ENCODE measurements around the gene WRNIP1.

The WRNIP1 gene

DNA sequence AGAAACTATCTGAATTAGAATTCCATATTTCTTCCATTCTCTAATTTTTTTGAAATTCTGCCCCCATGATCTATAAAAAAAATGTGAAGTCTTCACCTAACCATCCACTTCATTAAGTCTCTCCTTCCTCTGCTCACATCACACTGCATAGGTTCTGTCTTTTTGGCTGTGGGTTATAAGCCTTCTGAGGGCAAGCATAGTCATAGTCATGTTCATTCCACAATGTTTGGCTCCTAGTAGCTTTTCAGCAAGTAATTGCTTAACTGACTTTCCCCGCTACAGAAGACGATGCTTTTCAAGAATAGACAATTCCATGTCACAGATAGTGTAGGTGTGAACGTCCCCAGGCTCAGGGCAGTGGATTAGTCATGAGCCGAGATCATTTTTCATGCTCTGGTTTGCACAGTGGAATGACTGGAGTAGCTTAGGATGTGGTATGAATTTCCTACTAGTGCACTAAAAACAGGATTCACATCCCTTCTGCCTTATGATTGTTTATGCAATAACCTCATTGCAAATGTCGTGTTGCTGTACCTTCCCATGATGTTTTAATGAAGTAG lies 29.1 kb downstream of the WRNIP1 start:
- DNase-seq: no peak
- WGBS (ENCODE audit: insufficient coverage): 100% methylated on average over 2 of the region's 5 CpGs
- peaks cover 23 to 86% (median 81%) of the 10 kb centered on the region in 4 experiments for H3K4me1 ChIP-seq (ENCODE audit: control extremely low read depth in 1 of 4, control insufficient read depth in 4 of 4, insufficient read depth in 4 of 4, low read length in 3 of 4)
- peaks cover 0 to 2% (median 0%) of the 10 kb centered on the region in 4 experiments for H3K36me3 ChIP-seq (ENCODE audit: control insufficient read depth in 4 of 4, insufficient read depth in 4 of 4, low read length in 3 of 4)
- no peaks in the 10 kb centered on the region for H3K27me3 ChIP-seq (replicated peaks in 2 of 5; ENCODE audit: control insufficient read depth in 4 of 5, insufficient read depth in 5 of 5, low read length in 4 of 5)
- ChIA-PET POLR2A (interaction anchor here (1.5 kb wide), 1 partner anchor 47 kb away, joined by 13 read pairs; the partner anchor contains the start of gene SERPINB1), CTCF (interaction anchor here (0.9 to 6.7 kb wide), 15 partner anchors 10 to 180 kb away, joined by 3 to 116 read pairs (median 5); partner anchors contain the start of gene SERPINB1)
- H3K9me3 ChIP-seq (ENCODE audit: control extremely low read depth in 1 of 5, control insufficient read depth in 4 of 5, insufficient read depth in 2 of 5, low read depth in 1 of 5, low read length in 4 of 5): no peaks in the 10 kb centered on the region
- peak overlapping the region in 1 of 2 experiments; percentile 76 for H3K27ac ChIP-seq (ENCODE audit: insufficient read depth in 1 of 2, low read depth in 1 of 2, low read length in 2 of 2, poor library complexity in 1 of 2, severe bottlenecking in 2 of 2)
- H3K4me3 ChIP-seq (ENCODE audit: control insufficient read depth in 1 of 7, extremely low read depth in 1 of 7, insufficient read depth in 4 of 7, low read depth in 2 of 7, low read length in 6 of 7): peak overlapping the region in 1 of 7 experiments; percentile 29

DNA sequence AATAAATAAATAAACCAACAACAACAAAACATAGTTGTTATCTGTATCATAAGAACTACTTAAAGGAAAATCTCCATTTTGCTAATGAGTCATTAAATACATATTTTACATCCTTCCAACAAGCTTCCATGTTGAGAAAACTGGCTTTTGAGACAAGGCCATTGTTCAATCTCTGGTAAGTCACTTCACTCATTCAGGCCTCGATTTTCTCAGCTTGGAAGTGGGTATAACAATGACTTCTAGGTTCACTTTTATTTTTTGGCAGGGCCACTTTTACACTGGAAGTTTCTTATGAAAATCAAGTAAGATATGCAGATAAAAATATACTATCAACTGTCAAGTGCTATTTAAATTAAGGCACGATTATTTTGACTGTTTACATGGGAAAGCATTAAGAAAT lies 30.0 kb downstream of the WRNIP1 start:
- no CpG with 5 or more reads among the region's 2 CpGs for WGBS (ENCODE audit: insufficient coverage)
- CTCF ChIA-PET: interaction anchor here (0.7 to 4.3 kb wide), 6 partner anchors 13 to 57 kb away, joined by 3 to 31 read pairs (median 6); partner anchors contain the start of gene SERPINB1
- H3K27me3 ChIP-seq (replicated peaks in 2 of 5; ENCODE audit: control insufficient read depth in 4 of 5, insufficient read depth in 5 of 5, low read length in 4 of 5): no peaks in the 10 kb centered on the region
- peaks cover 27 to 90% (median 87%) of the 10 kb centered on the region in 4 experiments for H3K4me1 ChIP-seq (ENCODE audit: control extremely low read depth in 1 of 4, control insufficient read depth in 4 of 4, insufficient read depth in 4 of 4, low read length in 3 of 4)
- H3K36me3 ChIP-seq (ENCODE audit: control insufficient read depth in 4 of 4, insufficient read depth in 4 of 4, low read length in 3 of 4): no peaks in the 10 kb centered on the region
- no peak overlapping the region for H3K4me3 ChIP-seq (ENCODE audit: control insufficient read depth in 1 of 7, extremely low read depth in 1 of 7, insufficient read depth in 4 of 7, low read depth in 2 of 7, low read length in 6 of 7)
- no peak for DNase-seq
- no peak overlapping the region for H3K27ac ChIP-seq (ENCODE audit: insufficient read depth in 1 of 2, low read depth in 1 of 2, low read length in 2 of 2, poor library complexity in 1 of 2, severe bottlenecking in 2 of 2)
- POLR2A ChIA-PET: interaction anchor here (0.8 to 1.0 kb wide), 2 partner anchors 25 to 46 kb away, joined by 3 to 4 read pairs; partner anchors contain the start of gene SERPINB1
- no peaks in the 10 kb centered on the region for H3K9me3 ChIP-seq (ENCODE audit: control extremely low read depth in 1 of 5, control insufficient read depth in 4 of 5, insufficient read depth in 2 of 5, low read depth in 1 of 5, low read length in 4 of 5)

DNA sequence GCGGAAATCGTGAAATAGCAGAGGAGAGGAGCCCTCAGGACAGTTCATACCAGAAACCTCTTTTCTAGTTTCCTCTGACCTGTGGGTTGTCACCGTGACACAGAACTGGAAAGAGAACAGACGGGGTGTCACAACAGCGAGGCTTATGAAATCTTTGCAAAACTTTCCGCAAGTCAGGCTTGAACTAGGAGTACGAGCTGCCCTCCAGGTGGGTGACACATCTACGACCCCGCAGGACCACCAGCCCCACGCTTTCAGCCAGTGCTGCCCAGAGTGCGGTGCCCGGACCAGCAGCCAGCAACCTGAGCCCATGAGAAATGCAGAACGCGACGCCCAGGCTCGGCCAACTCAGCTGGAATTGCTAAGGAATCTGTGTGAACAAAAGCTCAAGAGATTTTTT lies 30.8 kb downstream of the WRNIP1 start:
- H3K27me3 ChIP-seq (replicated peaks in 2 of 5; ENCODE audit: control insufficient read depth in 4 of 5, insufficient read depth in 5 of 5, low read length in 4 of 5): no peaks in the 10 kb centered on the region
- H3K27ac ChIP-seq (ENCODE audit: insufficient read depth in 1 of 2, low read depth in 1 of 2, low read length in 2 of 2, poor library complexity in 1 of 2, severe bottlenecking in 2 of 2): peak overlapping the region; percentile 9 to 29
- 94% methylated on average over 14 of the region's 16 CpGs for WGBS (ENCODE audit: insufficient coverage)
- ChIA-PET POLR2A (interaction anchor here (0.8 to 2.5 kb wide), 3 partner anchors 24 to 46 kb away, joined by 3 to 11 read pairs (median 4); partner anchors contain the start of gene SERPINB1), CTCF (interaction anchor here (0.5 to 4.3 kb wide), 8 partner anchors 12 to 72 kb away, joined by 3 to 31 read pairs (median 6); partner anchors contain the start of gene SERPINB1)
- no peaks in the 10 kb centered on the region for H3K9me3 ChIP-seq (ENCODE audit: control extremely low read depth in 1 of 5, control insufficient read depth in 4 of 5, insufficient read depth in 2 of 5, low read depth in 1 of 5, low read length in 4 of 5)
- H3K4me1 ChIP-seq (ENCODE audit: control extremely low read depth in 1 of 4, control insufficient read depth in 4 of 4, insufficient read depth in 4 of 4, low read length in 3 of 4): peaks cover 28 to 89% (median 87%) of the 10 kb centered on the region in 4 experiments
- H3K4me3 ChIP-seq (ENCODE audit: control insufficient read depth in 1 of 7, extremely low read depth in 1 of 7, insufficient read depth in 4 of 7, low read depth in 2 of 7, low read length in 6 of 7): no peak overlapping the region
- peak in 1 of 3 donors; percentile 39 for DNase-seq
- H3K36me3 ChIP-seq (ENCODE audit: control insufficient read depth in 4 of 4, insufficient read depth in 4 of 4, low read length in 3 of 4): no peaks in the 10 kb centered on the region

DNA sequence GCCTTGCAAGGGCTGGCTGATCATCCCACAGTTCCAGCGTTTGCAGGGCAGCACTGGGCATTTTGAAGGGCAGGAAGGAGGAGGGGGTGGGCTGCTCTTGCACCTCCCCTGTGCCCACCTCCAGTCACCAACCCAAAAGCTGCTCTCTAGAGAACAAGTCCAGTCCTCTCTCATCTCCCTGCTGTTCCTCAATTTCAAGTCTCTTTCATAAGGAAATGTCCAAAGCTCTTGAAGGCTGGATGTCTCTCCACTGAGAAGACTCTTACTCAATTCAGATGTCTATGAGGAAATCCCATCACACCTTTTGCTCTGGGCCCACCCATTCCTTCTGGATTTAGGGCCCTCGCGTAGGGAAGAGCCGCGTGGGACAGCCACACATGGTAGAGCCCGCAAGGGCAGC lies 31.7 kb downstream of the WRNIP1 start:
- H3K9me3 ChIP-seq (ENCODE audit: control extremely low read depth in 1 of 5, control insufficient read depth in 4 of 5, insufficient read depth in 2 of 5, low read depth in 1 of 5, low read length in 4 of 5): no peaks in the 10 kb centered on the region
- DNase-seq: no peak
- H3K36me3 ChIP-seq (ENCODE audit: control insufficient read depth in 4 of 4, insufficient read depth in 4 of 4, low read length in 3 of 4): no peaks in the 10 kb centered on the region
- WGBS (ENCODE audit: insufficient coverage): 94% methylated on average over 3 of the region's 6 CpGs
- peaks cover 23 to 85% (median 79%) of the 10 kb centered on the region in 4 experiments for H3K4me1 ChIP-seq (ENCODE audit: control extremely low read depth in 1 of 4, control insufficient read depth in 4 of 4, insufficient read depth in 4 of 4, low read length in 3 of 4)
- ChIA-PET POLR2A (interaction anchor here (1.0 to 2.5 kb wide), 2 partner anchors 23 to 44 kb away, joined by 3 to 11 read pairs; partner anchors contain the start of gene SERPINB1), CTCF (interaction anchor here (1.1 to 4.2 kb wide), 5 partner anchors 10 to 49 kb away, joined by 3 to 31 read pairs (median 8); partner anchors contain the start of gene SERPINB1)
- peak overlapping the region; percentile 55 to 58 for H3K27ac ChIP-seq (ENCODE audit: insufficient read depth in 1 of 2, low read depth in 1 of 2, low read length in 2 of 2, poor library complexity in 1 of 2, severe bottlenecking in 2 of 2)
- no peaks in the 10 kb centered on the region for H3K27me3 ChIP-seq (replicated peaks in 2 of 5; ENCODE audit: control insufficient read depth in 4 of 5, insufficient read depth in 5 of 5, low read length in 4 of 5)
- H3K4me3 ChIP-seq (ENCODE audit: control insufficient read depth in 1 of 7, extremely low read depth in 1 of 7, insufficient read depth in 4 of 7, low read depth in 2 of 7, low read length in 6 of 7): no peak overlapping the region

DNA sequence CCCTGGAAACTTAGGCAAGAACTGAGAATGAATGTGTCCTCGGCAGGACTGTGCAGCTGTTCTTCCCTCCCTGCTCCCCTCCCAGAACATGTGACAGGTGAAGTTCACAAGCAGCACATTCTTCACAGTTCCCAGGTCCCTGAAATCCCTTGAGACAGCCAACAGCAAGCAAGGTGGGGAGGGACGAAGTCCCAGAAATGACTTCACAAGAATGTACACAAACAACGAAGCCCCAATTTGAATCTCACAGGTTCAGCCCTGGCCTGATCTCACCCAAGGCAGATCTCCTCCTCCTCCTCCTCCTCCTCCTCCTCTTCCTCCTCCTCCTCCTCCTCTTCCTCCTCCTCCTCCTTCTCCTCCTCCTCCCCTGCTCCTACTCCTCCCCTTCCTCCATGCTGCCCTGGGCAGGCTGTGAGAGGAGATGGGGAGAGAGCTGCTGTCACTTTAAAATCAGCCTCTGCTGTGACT lies 32.4 kb downstream of the WRNIP1 start:
- 20% methylated on average over 2 of the region's 3 CpGs for WGBS (ENCODE audit: insufficient coverage)

DNA sequence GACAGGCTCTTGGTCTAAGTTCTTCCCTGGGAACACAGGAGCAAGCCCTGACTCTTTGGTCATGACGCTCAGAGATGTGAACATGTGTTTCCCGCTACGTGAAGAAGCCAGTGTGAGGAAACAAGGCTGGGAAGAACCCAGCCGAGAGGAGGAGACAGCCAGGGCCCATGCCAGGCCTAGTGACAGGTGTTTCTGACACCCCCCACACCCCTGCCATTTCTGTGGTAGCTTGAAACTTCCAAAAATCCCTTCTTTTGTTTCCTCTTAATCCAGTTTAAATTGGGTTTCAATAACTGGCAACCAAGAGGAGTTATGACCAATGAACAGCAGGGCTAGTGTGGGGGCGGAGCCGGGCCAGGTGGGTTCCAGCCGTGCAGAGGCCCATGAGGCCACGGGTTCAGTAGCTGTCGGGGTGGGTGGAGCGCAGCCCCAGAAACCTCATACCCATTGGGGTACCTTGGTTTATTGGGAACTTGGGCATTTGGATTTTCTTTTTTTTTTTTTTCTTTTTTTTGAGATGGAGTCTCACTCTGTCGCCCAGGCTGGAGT lies 33.5 kb downstream of the WRNIP1 start:
- no peaks in the 10 kb centered on the region for H3K9me3 ChIP-seq (ENCODE audit: control extremely low read depth in 1 of 5, control insufficient read depth in 4 of 5, insufficient read depth in 2 of 5, low read depth in 1 of 5, low read length in 4 of 5)
- no peak for DNase-seq
- POLR2A ChIA-PET: interaction anchor here (2.5 kb wide), 1 partner anchor 43 kb away, joined by 11 read pairs; the partner anchor contains the start of gene SERPINB1
- peaks cover 19 to 70% (median 63%) of the 10 kb centered on the region in 4 experiments for H3K4me1 ChIP-seq (ENCODE audit: control extremely low read depth in 1 of 4, control insufficient read depth in 4 of 4, insufficient read depth in 4 of 4, low read length in 3 of 4)
- H3K27me3 ChIP-seq (replicated peaks in 2 of 5; ENCODE audit: control insufficient read depth in 4 of 5, insufficient read depth in 5 of 5, low read length in 4 of 5): no peaks in the 10 kb centered on the region
- CTCF ChIA-PET: interaction anchor here (1.1 to 4.2 kb wide), 8 partner anchors 8 to 105 kb away, joined by 3 to 31 read pairs (median 6); partner anchors contain the start of gene SERPINB1
- peak overlapping the region in 1 of 2 experiments; percentile 41 for H3K27ac ChIP-seq (ENCODE audit: insufficient read depth in 1 of 2, low read depth in 1 of 2, low read length in 2 of 2, poor library complexity in 1 of 2, severe bottlenecking in 2 of 2)
- no peak overlapping the region for H3K4me3 ChIP-seq (ENCODE audit: control insufficient read depth in 1 of 7, extremely low read depth in 1 of 7, insufficient read depth in 4 of 7, low read depth in 2 of 7, low read length in 6 of 7)
- WGBS (ENCODE audit: insufficient coverage): 84% methylated on average over 8 of the region's 11 CpGs
- no peaks in the 10 kb centered on the region for H3K36me3 ChIP-seq (ENCODE audit: control insufficient read depth in 4 of 4, insufficient read depth in 4 of 4, low read length in 3 of 4)

More for the DNA sequence above, 32.4 kb downstream of the WRNIP1 start:
- Histone ChIP-seq H3K27ac (ENCODE audit: insufficient read depth in 1 of 2, low read depth in 1 of 2, low read length in 2 of 2, poor library complexity in 1 of 2, severe bottlenecking in 2 of 2) (peak overlapping the region; percentile 55 to 58), H3K4me1 (ENCODE audit: control extremely low read depth in 1 of 4, control insufficient read depth in 4 of 4, insufficient read depth in 4 of 4, low read length in 3 of 4) (peaks cover 23 to 81% (median 73%) of the 10 kb centered on the region in 4 experiments), H3K27me3 (replicated peaks in 2 of 5; ENCODE audit: control insufficient read depth in 4 of 5, insufficient read depth in 5 of 5, low read length in 4 of 5) (no peaks in the 10 kb centered on the region), H3K4me3 (ENCODE audit: control insufficient read depth in 1 of 7, extremely low read depth in 1 of 7, insufficient read depth in 4 of 7, low read depth in 2 of 7, low read length in 6 of 7) (no peak overlapping the region), H3K36me3 (ENCODE audit: control insufficient read depth in 4 of 4, insufficient read depth in 4 of 4, low read length in 3 of 4) (no peaks in the 10 kb centered on the region), H3K9me3 (ENCODE audit: control extremely low read depth in 1 of 5, control insufficient read depth in 4 of 5, insufficient read depth in 2 of 5, low read depth in 1 of 5, low read length in 4 of 5) (no peaks in the 10 kb centered on the region)
- ChIA-PET CTCF (interaction anchor here (0.6 to 4.2 kb wide), 10 partner anchors 9 to 106 kb away, joined by 3 to 31 read pairs (median 4); partner anchors contain the start of gene SERPINB1), POLR2A (interaction anchor here (0.6 to 2.5 kb wide), 3 partner anchors 23 to 312 kb away, joined by 3 to 11 read pairs (median 3); partner anchors contain the start of gene SERPINB1)
- no peak for DNase-seq

Measured in common myeloid progenitor, CD34-positive (primary cell).